Erythroblast (primary cell): ENCODE results near the gene REXO4.

Experiments used
- GATA1 ChIP-seq: IDR thresholded peaks from 2 replicates; pipeline ENCODE4 v1.6.1; 2011; ENCODE audit warnings: low read depth, mild to moderate bottlenecking, control low read depth, low read length, moderate library complexity
- POLR2A ChIP-seq: IDR thresholded peaks from 2 replicates; pipeline ENCODE4 v1.6.1; 2011; ENCODE audit warnings: mild to moderate bottlenecking, low read length

DNA sequence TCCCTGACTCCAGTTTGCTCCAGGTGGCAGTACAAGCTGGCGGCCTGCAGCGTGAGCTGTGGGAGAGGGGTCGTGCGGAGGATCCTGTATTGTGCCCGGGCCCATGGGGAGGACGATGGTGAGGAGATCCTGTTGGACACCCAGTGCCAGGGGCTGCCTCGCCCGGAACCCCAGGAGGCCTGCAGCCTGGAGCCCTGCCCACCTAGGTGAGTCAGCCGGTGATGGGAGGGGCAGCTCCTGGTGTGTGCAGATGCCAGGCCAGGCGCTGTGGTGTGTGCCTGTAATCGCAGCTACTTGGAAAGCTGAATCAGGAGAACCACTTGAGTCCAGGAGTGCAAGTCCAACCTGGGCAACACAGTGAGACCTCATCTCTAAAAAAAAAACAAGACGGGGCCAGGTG lies 31.9 kb upstream of the REXO4 start:
- no peak for TF ChIP-seq POLR2A
- no peak for TF ChIP-seq GATA1
